OCI-LY3 (cell line): Measurements from ENCODE around the gene HNF1B.

ENCODE experiments used
- H2AFZ ChIP-seq: fragments of 200-600, 300-600 bp; shearing (Covaris generic); 2 replicates; pipeline ENCODE4 v1.6.0; 2014; ENCODE audit warnings: antibody characterized with exemption, low read depth, low read length
- H3K27ac ChIP-seq: fragments of 200-600, 300-600 bp; sonication (generic); 2 replicates; pipeline ENCODE4 v1.5.1; 2014; ENCODE audit warnings: mild to moderate bottlenecking, low read length, moderate library complexity, mixed read lengths
- H3K27me3 ChIP-seq: fragments of 200-600, 300-600 bp; sonication (generic); 2 replicates; pipeline ENCODE4 v1.6.1; 2014; ENCODE audit warnings: low read depth, low read length, mixed read lengths
- H3K36me3 ChIP-seq: fragments of 200-600, 300-600 bp; sonication (generic); replicated peaks from 2 replicates; pipeline ENCODE3; 2014; ENCODE audit warnings: low read depth, low read length, mixed read lengths
- H3K4me1 ChIP-seq: fragments of 300-600, 200-600 bp; sonication (generic); 2 replicates; pipeline ENCODE4 v1.6.1; 2014; ENCODE audit warnings: low read length, mixed read lengths
- H3K4me2 ChIP-seq: fragments of 200-600, 300-600 bp; sonication (generic); 2 replicates; pipeline ENCODE4 v1.6.1; 2014; ENCODE audit warnings: low read length, mixed read lengths
- H3K4me3 ChIP-seq: fragments of 300-600, 200-600 bp; sonication (generic); 2 replicates; pipeline ENCODE4 v1.5.1; 2014; ENCODE audit warnings: antibody characterized with exemption, mild to moderate bottlenecking, low read length, moderate library complexity
- H3K79me2 ChIP-seq: fragments of 300-600, 200-600 bp; shearing (Covaris generic); 2 replicates; pipeline ENCODE4 v1.6.1; 2014; ENCODE audit warnings: mild to moderate bottlenecking, low read length, mixed read lengths
- H3K9ac ChIP-seq: fragments of 300-600, 200-600 bp; shearing (Covaris generic); 2 replicates; pipeline ENCODE4 v1.6.0; 2014; ENCODE audit warnings: mild to moderate bottlenecking, low read length, moderate library complexity
- H3K9me3 ChIP-seq: fragments of 200-600, 300-600 bp; shearing (Covaris generic); 2 replicates; pipeline ENCODE4 v1.6.1; 2014; ENCODE audit warnings: low read length, mixed read lengths; ENCODE audit not compliant: insufficient read depth
- H4K20me1 ChIP-seq: fragments of 200-600, 300-600 bp; sonication (generic); 2 replicates; pipeline ENCODE4 v1.6.1; 2016; ENCODE audit warnings: low read length, mixed read lengths; ENCODE audit not compliant: insufficient read depth
- EZH2phosphoT487 ChIP-seq: fragments of 200-600 bp; shearing (Covaris generic); IDR thresholded peaks from 2 replicates; pipeline ENCODE4 v1.6.1; 2018; ENCODE audit warnings: antibody characterized with exemption, mixed run types, low read depth
- TF ChIP-seq, protein P1 (sequence below): fragments of 200-600, 300-600 bp; sonication (generic); IDR thresholded peaks from 2 replicates; pipeline ENCODE4 v1.5.1; 2014; ENCODE audit warnings: antibody characterized with exemption, low read length, low read depth

HNF1B gene

GRCh38 chr17:37678036-37678435 lies 66.8 kb downstream of the HNF1B start:
- H3K27me3 ChIP-seq, result no peaks in the 10 kb centered on the region
- H2AFZ ChIP-seq, result no peak overlapping the region
- no peak overlapping the region for H3K9ac ChIP-seq
- no peak overlapping the region for H3K4me3 ChIP-seq
- H3K27ac ChIP-seq, result no peak overlapping the region
- no peaks in the 10 kb centered on the region for H3K36me3 ChIP-seq
- H3K79me2 ChIP-seq, result no peaks in the 10 kb centered on the region
- no peak for TF ChIP-seq EZH2phosphoT487
- TF ChIP-seq, protein P1, sequence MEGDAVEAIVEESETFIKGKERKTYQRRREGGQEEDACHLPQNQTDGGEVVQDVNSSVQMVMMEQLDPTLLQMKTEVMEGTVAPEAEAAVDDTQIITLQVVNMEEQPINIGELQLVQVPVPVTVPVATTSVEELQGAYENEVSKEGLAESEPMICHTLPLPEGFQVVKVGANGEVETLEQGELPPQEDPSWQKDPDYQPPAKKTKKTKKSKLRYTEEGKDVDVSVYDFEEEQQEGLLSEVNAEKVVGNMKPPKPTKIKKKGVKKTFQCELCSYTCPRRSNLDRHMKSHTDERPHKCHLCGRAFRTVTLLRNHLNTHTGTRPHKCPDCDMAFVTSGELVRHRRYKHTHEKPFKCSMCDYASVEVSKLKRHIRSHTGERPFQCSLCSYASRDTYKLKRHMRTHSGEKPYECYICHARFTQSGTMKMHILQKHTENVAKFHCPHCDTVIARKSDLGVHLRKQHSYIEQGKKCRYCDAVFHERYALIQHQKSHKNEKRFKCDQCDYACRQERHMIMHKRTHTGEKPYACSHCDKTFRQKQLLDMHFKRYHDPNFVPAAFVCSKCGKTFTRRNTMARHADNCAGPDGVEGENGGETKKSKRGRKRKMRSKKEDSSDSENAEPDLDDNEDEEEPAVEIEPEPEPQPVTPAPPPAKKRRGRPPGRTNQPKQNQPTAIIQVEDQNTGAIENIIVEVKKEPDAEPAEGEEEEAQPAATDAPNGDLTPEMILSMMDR, result no peak
- H3K4me2 ChIP-seq, result no peak overlapping the region
- no peaks in the 10 kb centered on the region for H4K20me1 ChIP-seq
- no peaks in the 10 kb centered on the region for H3K4me1 ChIP-seq
- no peaks in the 10 kb centered on the region for H3K9me3 ChIP-seq

GRCh38 chr17:37677021-37677420 lies 67.8 kb downstream of the HNF1B start:
- no peak overlapping the region for H2AFZ ChIP-seq
- H3K27me3 ChIP-seq, result no peaks in the 10 kb centered on the region
- no peaks in the 10 kb centered on the region for H3K4me1 ChIP-seq
- H3K27ac ChIP-seq, result no peak overlapping the region
- no peaks in the 10 kb centered on the region for H3K9me3 ChIP-seq
- no peaks in the 10 kb centered on the region for H3K79me2 ChIP-seq
- H3K9ac ChIP-seq, result no peak overlapping the region
- no peak overlapping the region for H3K4me3 ChIP-seq
- H3K4me2 ChIP-seq, result no peak overlapping the region
- TF ChIP-seq, protein P1, result no peak
- no peak for TF ChIP-seq EZH2phosphoT487
- H4K20me1 ChIP-seq, result no peaks in the 10 kb centered on the region
- no peaks in the 10 kb centered on the region for H3K36me3 ChIP-seq

GRCh38 chr17:37676115-37676925 lies 68.5 kb downstream of the HNF1B start:
- Histone ChIP-seq H3K79me2 (no peaks in the 10 kb centered on the region), H2AFZ (no peak overlapping the region), H3K4me1 (no peaks in the 10 kb centered on the region), H4K20me1 (no peaks in the 10 kb centered on the region), H3K9ac (no peak overlapping the region), H3K27me3 (no peaks in the 10 kb centered on the region), H3K27ac (no peak overlapping the region), H3K9me3 (no peaks in the 10 kb centered on the region), H3K36me3 (no peaks in the 10 kb centered on the region), H3K4me2 (no peak overlapping the region), H3K4me3 (no peak overlapping the region)
- TF ChIP-seq, protein P1, result no peak
- TF ChIP-seq EZH2phosphoT487, result no peak

GRCh38 chr17:37674511-37674910 lies 70.3 kb downstream of the HNF1B start:
- H3K9ac ChIP-seq, result no peak overlapping the region
- no peaks in the 10 kb centered on the region for H3K36me3 ChIP-seq
- H3K79me2 ChIP-seq, result no peaks in the 10 kb centered on the region
- H3K27me3 ChIP-seq, result no peaks in the 10 kb centered on the region
- no peak overlapping the region for H3K27ac ChIP-seq
- no peaks in the 10 kb centered on the region for H3K9me3 ChIP-seq
- H4K20me1 ChIP-seq, result no peaks in the 10 kb centered on the region
- no peak overlapping the region for H2AFZ ChIP-seq
- TF ChIP-seq, protein P1, result no peak
- TF ChIP-seq EZH2phosphoT487, result no peak
- no peak overlapping the region for H3K4me2 ChIP-seq
- no peak overlapping the region for H3K4me3 ChIP-seq
- H3K4me1 ChIP-seq, result no peaks in the 10 kb centered on the region
